Measurements from ENCODE around the gene GDF10.

DNA sequence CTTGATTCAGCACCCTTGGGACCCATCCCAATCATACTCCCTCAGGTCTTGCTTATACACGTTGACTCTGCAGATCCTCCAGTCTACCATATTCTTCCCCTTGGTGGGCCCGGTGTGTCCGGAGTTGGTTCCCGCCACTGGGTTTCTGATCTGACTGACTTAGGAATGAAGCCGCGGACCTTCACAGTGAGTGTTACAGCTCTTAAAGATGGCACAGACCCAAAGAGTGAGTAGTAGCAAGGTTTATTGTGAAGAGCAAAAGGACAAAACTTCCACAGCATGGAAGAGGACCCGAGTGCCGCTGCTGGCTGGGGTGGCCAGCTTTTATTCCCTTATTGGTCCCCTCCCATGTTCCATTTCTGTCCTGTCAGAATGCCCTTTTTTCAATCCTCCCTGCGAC lies 5.9 kb upstream of the GDF10 start:
- TF ChIP-seq, protein P1, sequence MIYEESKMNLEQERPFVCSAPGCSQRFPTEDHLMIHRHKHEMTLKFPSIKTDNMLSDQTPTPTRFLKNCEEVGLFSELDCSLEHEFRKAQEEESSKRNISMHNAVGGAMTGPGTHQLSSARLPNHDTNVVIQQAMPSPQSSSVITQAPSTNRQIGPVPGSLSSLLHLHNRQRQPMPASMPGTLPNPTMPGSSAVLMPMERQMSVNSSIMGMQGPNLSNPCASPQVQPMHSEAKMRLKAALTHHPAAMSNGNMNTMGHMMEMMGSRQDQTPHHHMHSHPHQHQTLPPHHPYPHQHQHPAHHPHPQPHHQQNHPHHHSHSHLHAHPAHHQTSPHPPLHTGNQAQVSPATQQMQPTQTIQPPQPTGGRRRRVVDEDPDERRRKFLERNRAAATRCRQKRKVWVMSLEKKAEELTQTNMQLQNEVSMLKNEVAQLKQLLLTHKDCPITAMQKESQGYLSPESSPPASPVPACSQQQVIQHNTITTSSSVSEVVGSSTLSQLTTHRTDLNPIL (CRISPR knock-in tag; IDR thresholded peaks at IDR 0.05; ENCODE audit: low read depth): no peak
- no peak for TF ChIP-seq CSDC2 (CRISPR knock-in tag; IDR thresholded peaks at IDR 0.05)
